GM12872 (cell line): ENCODE measurements around the gene ROS1.
A peak's percentile ranks its signal among the peaks of the same experiment; 100 is the strongest.

Experiments
- CTCF ChIP-seq: IDR thresholded peaks from 3 replicates; pipeline ENCODE4 v1.5.1; 2011; ENCODE audit warnings: low read depth, mild to moderate bottlenecking, low read length, moderate library complexity; ENCODE audit not compliant: insufficient read depth

The ROS1 gene

GRCh38 chr6:117373211-117373813 lies 52.4 kb downstream of the ROS1 start:
- TF ChIP-seq CTCF = no peak

- no peak for TF ChIP-seq CTCF
Observed at GRCh38 chr6:117371492-117371891, 54.2 kb downstream of the ROS1 start.

- TF ChIP-seq CTCF = no peak
Observed at GRCh38 chr6:117359581-117359980, 66.2 kb downstream of the ROS1 start.

GRCh38 chr6:117354671-117355070 lies 71.1 kb downstream of the ROS1 start:
- TF ChIP-seq CTCF = no peak

- TF ChIP-seq CTCF = peak; percentile 40; the same call in 2 of the 3 replicates
Observed at GRCh38 chr6:117352466-117353081, 73.2 kb downstream of the ROS1 start.

GRCh38 chr6:117351521-117351920 lies 74.2 kb downstream of the ROS1 start:
- no peak for TF ChIP-seq CTCF

- TF ChIP-seq CTCF = 0 out of 3 replicates have a peak, but pooled peaks have one; percentile 25
Observed at GRCh38 chr6:117346142-117346930, 79.4 kb downstream of the ROS1 start.
